ENCODE measurements around the gene TBC1D22A. TPM values are rescaled to one million over a fixed set of nuclear protein-coding genes. Genes with fewer than 3 reads are reported as not detected.

The TBC1D22A gene
- total RNA-seq, 1 experiment from 2014 or later, result 26.0 TPM

- intact Hi-C loops (cut with micrococcal nuclease), result no loop called here
- peaks cover 3% of the 10 kb centered on the region for H3K4me1 Mint-ChIP-seq (ENCODE audit: insufficient read depth, unreplicated experiment)
- H3K9me3 Mint-ChIP-seq (ENCODE audit: unreplicated experiment), result no peaks in the 10 kb centered on the region
- H3K36me3 Mint-ChIP-seq (ENCODE audit: insufficient read depth, unreplicated experiment), result peaks cover 28% of the 10 kb centered on the region
- no peak overlapping the region for H3K27ac Mint-ChIP-seq (ENCODE audit: low read depth, unreplicated experiment)
- BruUV-seq (replicated peaks), result no TSS peak
- TF ChIP-seq CTCF (IDR thresholded peaks at IDR 0.05; ENCODE audit: unreplicated experiment), result no peak
- DNase-seq (ENCODE audit: unreplicated experiment), result no peak
- no peak overlapping the region for H3K4me3 Mint-ChIP-seq (ENCODE audit: unreplicated experiment)
- POLR2A ChIA-PET, result no interaction called here
- no peaks in the 10 kb centered on the region for H3K27me3 Mint-ChIP-seq (ENCODE audit: insufficient read depth, unreplicated experiment)
- CTCF ChIA-PET, result no interaction called here
These were observed 235.9 kb downstream of the TBC1D22A start for GRCh38 chr22:46998331-46998730.

- POLR2A ChIA-PET, result no interaction called here
- intact Hi-C loops (cut with micrococcal nuclease), result no loop called here
- H3K4me3 Mint-ChIP-seq (ENCODE audit: unreplicated experiment), result no peak overlapping the region
- DNase-seq (ENCODE audit: unreplicated experiment), result no peak
- TF ChIP-seq CTCF (IDR thresholded peaks at IDR 0.05; ENCODE audit: unreplicated experiment), result no peak
- H3K36me3 Mint-ChIP-seq (ENCODE audit: insufficient read depth, unreplicated experiment), result peaks cover 28% of the 10 kb centered on the region
- BruUV-seq (replicated peaks), result no TSS peak
- H3K9me3 Mint-ChIP-seq (ENCODE audit: unreplicated experiment), result no peaks in the 10 kb centered on the region
- no peaks in the 10 kb centered on the region for H3K27me3 Mint-ChIP-seq (ENCODE audit: insufficient read depth, unreplicated experiment)
- H3K27ac Mint-ChIP-seq (ENCODE audit: low read depth, unreplicated experiment), result no peak overlapping the region
- peaks cover 3% of the 10 kb centered on the region for H3K4me1 Mint-ChIP-seq (ENCODE audit: insufficient read depth, unreplicated experiment)
- CTCF ChIA-PET, result no interaction called here
These were observed 237.8 kb downstream of the TBC1D22A start for GRCh38 chr22:47000256-47000655.

- Mint-ChIP-seq H3K4me1 (ENCODE audit: insufficient read depth, unreplicated experiment) (peaks cover 3% of the 10 kb centered on the region), H3K27me3 (ENCODE audit: insufficient read depth, unreplicated experiment) (no peaks in the 10 kb centered on the region), H3K9me3 (ENCODE audit: unreplicated experiment) (no peaks in the 10 kb centered on the region), H3K36me3 (ENCODE audit: insufficient read depth, unreplicated experiment) (peaks cover 28% of the 10 kb centered on the region), H3K4me3 (ENCODE audit: unreplicated experiment) (no peak overlapping the region), H3K27ac (ENCODE audit: low read depth, unreplicated experiment) (no peak overlapping the region)
- ChIA-PET POLR2A (no interaction called here), CTCF (no interaction called here)
- no peak for TF ChIP-seq CTCF (IDR thresholded peaks at IDR 0.05; ENCODE audit: unreplicated experiment)
- BruUV-seq (replicated peaks), result no TSS peak
- intact Hi-C loops (cut with micrococcal nuclease), result no loop called here
- DNase-seq (ENCODE audit: unreplicated experiment), result no peak
These were observed 238.4 kb downstream of the TBC1D22A start for GRCh38 chr22:47000888-47001287.

- H3K27ac Mint-ChIP-seq (ENCODE audit: low read depth, unreplicated experiment), result no peak overlapping the region
- ChIA-PET POLR2A (no interaction called here), CTCF (no interaction called here)
- no peak overlapping the region for H3K4me3 Mint-ChIP-seq (ENCODE audit: unreplicated experiment)
- TF ChIP-seq CTCF (IDR thresholded peaks at IDR 0.05; ENCODE audit: unreplicated experiment), result no peak
- DNase-seq (ENCODE audit: unreplicated experiment), result no peak
- no peaks in the 10 kb centered on the region for H3K27me3 Mint-ChIP-seq (ENCODE audit: insufficient read depth, unreplicated experiment)
- no TSS peak for BruUV-seq (replicated peaks)
- no peaks in the 10 kb centered on the region for H3K9me3 Mint-ChIP-seq (ENCODE audit: unreplicated experiment)
- H3K36me3 Mint-ChIP-seq (ENCODE audit: insufficient read depth, unreplicated experiment), result peaks cover 27% of the 10 kb centered on the region
- intact Hi-C loops (cut with micrococcal nuclease), result no loop called here
- peaks cover 3% of the 10 kb centered on the region for H3K4me1 Mint-ChIP-seq (ENCODE audit: insufficient read depth, unreplicated experiment)
These were observed 238.8 kb downstream of the TBC1D22A start for GRCh38 chr22:47001288-47001687.
